IPS DF 4.7 (cell line): ENCODE measurements around the gene TSPAN4.

Experiments used
- DNase-seq: peaks from one replicate; pipeline ENCODE4 v3.0.0-alpha.2; 2013; ENCODE audit warnings: low spot score; ENCODE audit errors: extremely low read depth

Gene TSPAN4

DNA sequence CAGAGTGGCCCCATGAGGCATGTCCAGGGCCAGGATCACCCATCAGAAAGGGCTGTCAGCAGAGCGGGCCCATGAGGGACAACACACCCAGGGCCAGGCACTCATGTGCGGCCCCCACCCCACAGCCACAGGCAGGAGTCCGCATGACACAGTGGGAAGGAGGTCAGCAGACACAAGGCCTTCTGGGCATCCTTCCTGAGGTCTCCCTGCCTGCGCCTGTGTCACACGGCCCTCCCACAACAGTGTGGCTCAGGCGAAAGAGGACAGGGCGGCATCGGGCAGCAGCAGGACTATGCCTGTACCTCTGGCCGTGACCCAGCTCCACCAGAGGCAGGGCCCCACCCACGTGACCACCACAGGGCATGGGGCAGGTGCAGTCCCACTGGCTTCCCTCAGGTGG, 40.9 kb downstream of the TSPAN4 start:
- DNase-seq: no peak

GRCh38 chr11:884578-885070, 42.0 kb downstream of the TSPAN4 start:
- no peak for DNase-seq

GRCh38 chr11:886568-886967, 43.9 kb downstream of the TSPAN4 start:
- DNase-seq: no peak

- no peak for DNase-seq
These were observed 44.9 kb downstream of the TSPAN4 start for GRCh38 chr11:887589-887988.

- DNase-seq: no peak
These were observed 45.9 kb downstream of the TSPAN4 start for GRCh38 chr11:888310-889212.

DNA sequence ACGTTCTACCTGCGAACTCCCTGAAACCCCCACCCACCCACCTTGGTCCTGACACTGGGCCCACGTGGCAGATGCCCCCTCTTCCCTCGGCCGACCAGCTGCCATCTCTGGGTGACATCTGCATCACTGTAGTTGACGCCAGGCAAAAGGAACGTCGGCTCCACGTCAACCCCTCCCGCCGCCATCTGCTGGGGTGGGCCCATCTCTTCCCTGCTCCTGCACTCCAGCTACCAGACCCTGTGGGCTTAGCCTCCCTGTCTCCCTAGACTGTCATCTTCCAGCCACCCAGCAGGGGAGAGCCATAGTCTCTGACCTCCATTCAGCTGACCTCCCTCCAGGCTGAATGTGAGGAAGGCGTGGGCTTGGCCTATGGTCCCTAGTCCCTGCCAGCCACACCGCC, 46.6 kb downstream of the TSPAN4 start:
- DNase-seq: no peak

GRCh38 chr11:889687-890475, 47.2 kb downstream of the TSPAN4 start:
- no peak for DNase-seq

DNA sequence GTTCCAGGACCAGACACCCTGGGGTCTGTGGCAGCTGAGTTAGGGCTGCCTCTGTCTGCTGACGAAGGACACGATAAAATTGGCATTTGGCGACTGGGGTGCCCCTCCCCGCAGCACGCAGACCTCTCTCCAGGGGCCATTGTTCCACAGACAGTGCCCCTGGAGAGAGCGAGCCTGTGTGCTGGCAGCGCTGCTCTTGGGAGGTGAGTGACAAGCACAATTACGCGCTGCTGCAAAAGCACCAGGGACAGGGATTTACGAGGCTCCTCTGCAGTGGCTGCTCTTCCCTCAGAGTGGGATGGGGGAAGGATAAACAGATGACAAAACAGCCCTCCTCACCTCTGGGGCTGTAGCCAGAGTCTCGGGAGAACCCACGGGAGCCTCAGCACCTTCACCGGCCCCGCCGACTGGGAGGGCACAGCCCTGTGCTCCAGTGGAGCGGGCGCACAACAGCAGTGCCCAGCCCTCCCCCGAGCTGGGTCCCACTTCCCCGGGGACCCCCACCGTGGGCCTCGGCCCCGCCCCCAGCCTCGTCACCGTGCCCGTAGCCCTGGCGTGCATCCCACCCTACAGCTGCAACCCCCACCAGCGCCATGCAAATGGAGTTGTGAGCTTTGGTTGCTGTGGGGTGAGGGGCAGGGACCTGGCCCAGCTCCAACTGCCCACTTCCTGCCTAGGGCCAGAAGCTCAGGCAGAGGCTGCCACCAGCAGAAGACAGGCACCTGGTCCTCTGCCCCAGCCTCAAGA, 48.3 kb downstream of the TSPAN4 start:
- DNase-seq: no peak

- DNase-seq: no peak
These were observed 50.5 kb downstream of the TSPAN4 start for GRCh38 chr11:893008-893654.

GRCh38 chr11:894575-895201, 52.0 kb downstream of the TSPAN4 start:
- DNase-seq: no peak

GRCh38 chr11:895331-896110, 52.9 kb downstream of the TSPAN4 start:
- no peak for DNase-seq

DNA sequence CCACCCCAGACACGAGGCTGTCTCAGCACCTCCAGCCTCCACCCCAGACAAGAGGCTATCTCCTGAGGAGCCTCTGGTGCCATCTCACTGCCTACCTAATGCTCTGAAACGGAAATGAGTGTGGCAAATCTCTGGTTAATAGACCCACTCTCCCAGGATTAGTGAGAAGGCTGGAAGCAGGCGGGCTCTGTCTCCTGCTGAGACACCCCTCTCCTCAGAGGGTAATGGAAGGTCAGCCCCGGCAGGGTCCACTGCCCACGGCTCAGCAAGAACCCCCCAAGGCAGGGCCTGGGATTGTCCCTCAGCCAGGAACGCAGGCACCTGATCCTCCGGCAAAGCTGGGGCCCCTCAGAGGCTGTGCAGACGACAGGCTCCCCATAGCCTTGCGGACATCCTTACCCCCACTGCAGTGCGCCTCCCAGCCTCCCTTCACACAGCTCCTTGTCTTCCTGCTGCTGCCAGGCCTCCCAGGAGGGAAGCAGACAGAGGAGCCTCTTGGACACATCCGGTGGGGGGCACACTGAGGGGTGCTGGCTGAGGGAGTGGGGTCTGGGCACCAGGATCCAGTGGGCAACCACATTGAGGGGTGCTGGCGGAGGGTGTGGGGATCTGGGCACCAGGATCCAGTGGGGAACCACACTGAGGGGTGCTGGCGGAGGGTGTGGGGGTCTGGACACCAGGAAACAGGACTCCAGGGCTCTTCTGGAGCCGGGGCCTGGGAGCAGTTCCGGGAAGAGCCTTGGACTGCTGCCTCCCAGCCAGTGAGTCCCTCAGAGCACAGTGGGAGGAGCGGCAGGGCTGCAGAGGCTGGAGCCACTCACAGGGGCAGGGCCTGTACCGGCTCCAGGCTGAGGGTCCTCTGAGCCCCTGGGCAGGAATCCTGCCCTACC, 54.8 kb downstream of the TSPAN4 start:
- DNase-seq: no peak

DNA sequence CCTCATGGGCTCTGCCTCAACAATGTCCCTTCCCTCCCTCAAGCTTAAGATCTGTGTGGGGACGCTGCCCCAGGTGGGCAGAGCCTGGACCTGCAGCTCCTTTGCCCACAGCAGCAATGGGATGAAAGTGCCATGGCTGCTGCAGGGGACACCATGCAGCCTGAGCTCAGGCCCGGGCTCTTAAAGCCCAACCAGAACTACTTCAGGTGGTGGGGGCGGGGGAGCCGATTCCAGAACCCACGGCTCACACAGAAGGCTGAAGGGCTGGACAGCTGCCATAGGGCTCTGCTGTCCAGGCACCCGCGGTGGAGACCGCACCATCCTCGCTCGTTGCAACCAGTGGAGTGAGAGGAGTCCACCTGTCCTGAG, 55.5 kb downstream of the TSPAN4 start:
- no peak for DNase-seq

DNA sequence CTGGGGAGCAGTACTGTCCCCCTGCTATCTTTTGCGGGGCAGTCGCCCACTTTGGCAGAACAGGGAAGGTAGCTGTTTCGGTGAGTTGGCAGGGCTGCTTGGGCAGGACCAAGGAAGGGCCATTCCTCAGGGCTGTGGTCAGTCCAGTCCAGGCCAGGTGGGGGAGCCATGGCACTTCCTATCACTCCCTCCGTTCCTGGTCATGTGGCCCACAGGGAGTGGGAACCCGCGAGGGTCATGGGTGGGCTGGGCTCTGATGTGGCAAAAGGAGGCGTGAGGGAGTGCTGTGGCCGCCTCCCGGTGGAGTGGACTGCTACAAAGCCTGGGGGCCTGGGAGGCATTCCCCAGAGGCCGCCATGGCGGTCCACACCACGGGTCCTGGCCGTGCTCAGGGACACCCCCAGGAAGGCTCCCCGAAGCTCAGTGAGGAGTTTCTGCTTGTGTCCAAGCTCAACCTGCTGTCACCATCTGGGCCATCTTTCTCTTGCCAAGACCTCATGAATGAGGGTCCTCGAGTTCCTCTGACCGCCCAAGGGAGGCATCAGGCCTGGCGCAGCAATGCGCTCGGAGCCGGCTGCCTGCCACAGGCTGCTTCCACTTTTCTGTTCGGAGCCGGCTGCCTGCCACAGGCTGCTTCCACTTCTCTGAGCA, 56.0 kb downstream of the TSPAN4 start:
- DNase-seq: no peak

- no peak for DNase-seq
These were observed 57.1 kb downstream of the TSPAN4 start for GRCh38 chr11:899724-900123.

DNA sequence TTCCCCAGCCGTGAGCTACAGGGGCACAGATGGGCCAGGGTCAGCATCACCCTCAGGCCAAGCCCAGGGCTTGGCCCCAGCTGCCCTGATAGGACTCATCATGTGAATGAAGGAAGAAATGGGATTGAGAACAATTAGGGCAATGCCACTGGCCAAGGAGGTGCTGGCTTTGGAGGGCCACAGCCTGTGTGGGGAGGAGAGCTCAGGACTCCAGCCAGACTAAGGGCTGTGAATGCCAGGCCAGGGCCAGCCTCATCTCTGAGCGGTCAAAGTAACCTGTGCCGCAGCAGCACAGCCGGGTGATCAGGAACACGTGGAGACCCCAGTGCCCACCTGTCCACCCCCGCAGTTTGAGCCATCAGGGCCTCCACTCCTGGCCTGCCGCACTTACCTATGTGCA, 57.9 kb downstream of the TSPAN4 start:
- no peak for DNase-seq

- no peak for DNase-seq
These were observed 58.9 kb downstream of the TSPAN4 start for GRCh38 chr11:901452-902061.

GRCh38 chr11:904380-904779, 61.7 kb downstream of the TSPAN4 start:
- DNase-seq: no peak
